ENCODE results near the gene CYB5B. TPM values are rescaled to one million over a fixed set of nuclear protein-coding genes. Genes with fewer than 3 reads are reported as not detected.
A peak's percentile ranks its signal among the peaks of the same experiment; 100 is the strongest.
"Not testable (repeated sequence)": the region's sequence is repeated elsewhere in the genome, so short reads cannot be mapped to it uniquely, and the experiment has no call there.

Gene CYB5B
- total RNA-seq, 1 experiment from 2014 or later: 355 TPM

DNA sequence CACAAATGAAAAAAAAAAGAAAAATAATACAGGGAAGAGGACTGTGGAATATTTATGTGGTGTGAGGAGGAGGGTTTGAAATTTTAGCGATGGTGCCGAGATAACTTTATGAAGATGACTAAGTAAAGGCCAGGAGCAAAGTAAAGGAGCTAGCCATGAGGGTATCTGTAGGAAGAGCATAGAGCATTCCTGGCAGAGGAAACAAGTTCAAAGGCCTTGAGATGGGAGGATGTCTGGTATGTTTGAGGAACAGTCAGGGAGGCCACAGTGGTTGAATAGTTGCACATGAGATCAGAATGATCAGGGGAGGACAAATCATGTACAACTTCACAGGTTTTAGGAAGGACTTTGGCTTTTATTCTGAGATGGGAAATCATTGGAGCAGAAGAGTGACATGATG, 4.2 kb downstream of the CYB5B start:
- no peak overlapping the region for H3K4me3 ChIP-seq (ENCODE audit: low read depth, low read length)
- ChIA-PET CTCF (interaction anchor here (0.6 kb wide), 1 partner anchor 24 kb away, joined by 3 read pairs; no protein-coding TSS in a partner anchor), POLR2A (no interaction called here)
- no peak for DNase-seq
- H3K27me3 Mint-ChIP-seq (ENCODE audit: insufficient read depth, unreplicated experiment): no peaks in the 10 kb centered on the region
- peaks cover 7% of the 10 kb centered on the region for H3K4me1 ChIP-seq
- no TSS peak for BruUV-seq (replicated peaks)
- intact Hi-C loops (cut with micrococcal nuclease; ENCODE audit: unreplicated experiment): no loop called here
- H3K27me3 ChIP-seq (replicated peaks; ENCODE audit: control insufficient read depth, insufficient read depth, low read length): no peaks in the 10 kb centered on the region
- no peak overlapping the region for H3K4me3 Mint-ChIP-seq (ENCODE audit: unreplicated experiment)
- peaks cover 8% of the 10 kb centered on the region for H3K36me3 ChIP-seq (ENCODE audit: control insufficient read depth, insufficient read depth, low read length)
- H3K4me1 Mint-ChIP-seq (ENCODE audit: low read depth, unreplicated experiment): peaks cover 14% of the 10 kb centered on the region
- peak overlapping the region; percentile 0 for H3K27ac Mint-ChIP-seq (ENCODE audit: unreplicated experiment)
- peaks cover 99% of the 10 kb centered on the region for H3K36me3 Mint-ChIP-seq (ENCODE audit: insufficient read depth, unreplicated experiment)
- peaks cover 15% of the 10 kb centered on the region for H3K9me3 Mint-ChIP-seq (ENCODE audit: unreplicated experiment)
- H3K9me3 ChIP-seq: no peaks in the 10 kb centered on the region
- TF ChIP-seq, protein P1, sequence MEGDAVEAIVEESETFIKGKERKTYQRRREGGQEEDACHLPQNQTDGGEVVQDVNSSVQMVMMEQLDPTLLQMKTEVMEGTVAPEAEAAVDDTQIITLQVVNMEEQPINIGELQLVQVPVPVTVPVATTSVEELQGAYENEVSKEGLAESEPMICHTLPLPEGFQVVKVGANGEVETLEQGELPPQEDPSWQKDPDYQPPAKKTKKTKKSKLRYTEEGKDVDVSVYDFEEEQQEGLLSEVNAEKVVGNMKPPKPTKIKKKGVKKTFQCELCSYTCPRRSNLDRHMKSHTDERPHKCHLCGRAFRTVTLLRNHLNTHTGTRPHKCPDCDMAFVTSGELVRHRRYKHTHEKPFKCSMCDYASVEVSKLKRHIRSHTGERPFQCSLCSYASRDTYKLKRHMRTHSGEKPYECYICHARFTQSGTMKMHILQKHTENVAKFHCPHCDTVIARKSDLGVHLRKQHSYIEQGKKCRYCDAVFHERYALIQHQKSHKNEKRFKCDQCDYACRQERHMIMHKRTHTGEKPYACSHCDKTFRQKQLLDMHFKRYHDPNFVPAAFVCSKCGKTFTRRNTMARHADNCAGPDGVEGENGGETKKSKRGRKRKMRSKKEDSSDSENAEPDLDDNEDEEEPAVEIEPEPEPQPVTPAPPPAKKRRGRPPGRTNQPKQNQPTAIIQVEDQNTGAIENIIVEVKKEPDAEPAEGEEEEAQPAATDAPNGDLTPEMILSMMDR (IDR thresholded peaks at IDR 0.05; ENCODE audit: insufficient read depth in 1 of 2, low read depth in 1 of 2, low read length in 1 of 2, severe bottlenecking in 1 of 2, unreplicated experiment in 1 of 2): no peak

DNA sequence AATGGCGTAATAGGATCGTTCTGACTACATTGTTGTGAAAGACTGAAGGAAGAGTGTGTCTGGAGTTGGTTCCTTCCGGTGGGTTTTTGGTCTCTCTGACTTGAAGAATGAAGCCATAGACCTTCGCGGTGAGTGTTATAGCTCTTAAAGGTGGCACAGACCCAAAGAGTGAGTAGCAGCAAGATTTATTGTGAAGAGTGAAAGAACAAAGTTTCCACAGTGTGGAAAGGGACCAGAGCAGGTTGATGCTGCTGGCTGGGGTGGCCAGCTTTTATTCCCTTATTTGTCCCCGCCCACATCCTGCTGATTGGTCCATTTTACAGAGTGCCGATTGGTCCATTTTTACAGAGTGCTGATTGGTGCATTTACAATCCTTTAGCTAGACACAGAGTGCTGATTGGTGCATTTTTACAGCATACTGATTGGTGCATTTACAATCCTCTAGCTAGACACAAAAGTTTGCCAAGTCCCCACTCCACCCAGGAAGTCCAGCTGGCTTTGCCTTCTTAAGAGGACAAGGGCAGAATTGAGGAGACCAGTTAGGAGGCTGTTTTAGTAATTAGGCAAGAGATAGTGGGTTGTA, 4.7 kb downstream of the CYB5B start:
- H3K36me3 ChIP-seq (ENCODE audit: control insufficient read depth, insufficient read depth, low read length); intact Hi-C loops (cut with micrococcal nuclease; ENCODE audit: unreplicated experiment); POLR2A ChIA-PET; H3K9me3 ChIP-seq; H3K4me3 ChIP-seq (ENCODE audit: low read depth, low read length); BruUV-seq (replicated peaks); H3K27me3 Mint-ChIP-seq (ENCODE audit: insufficient read depth, unreplicated experiment); H3K27ac Mint-ChIP-seq (ENCODE audit: unreplicated experiment); H3K4me3 Mint-ChIP-seq (ENCODE audit: unreplicated experiment); H3K4me1 ChIP-seq; H3K27me3 ChIP-seq (replicated peaks; ENCODE audit: control insufficient read depth, insufficient read depth, low read length): not testable (repeated sequence)
- DNase-seq: peak in 1 of 2 experiments; percentile 36
- H3K4me1 Mint-ChIP-seq (ENCODE audit: low read depth, unreplicated experiment): peaks cover 14% of the 10 kb centered on the region
- peaks cover 15% of the 10 kb centered on the region for H3K9me3 Mint-ChIP-seq (ENCODE audit: unreplicated experiment)
- peaks cover 99% of the 10 kb centered on the region for H3K36me3 Mint-ChIP-seq (ENCODE audit: insufficient read depth, unreplicated experiment)
- CTCF ChIA-PET: interaction anchor here (0.6 kb wide), 1 partner anchor 25 kb away, joined by 3 read pairs; no protein-coding TSS in a partner anchor

DNA sequence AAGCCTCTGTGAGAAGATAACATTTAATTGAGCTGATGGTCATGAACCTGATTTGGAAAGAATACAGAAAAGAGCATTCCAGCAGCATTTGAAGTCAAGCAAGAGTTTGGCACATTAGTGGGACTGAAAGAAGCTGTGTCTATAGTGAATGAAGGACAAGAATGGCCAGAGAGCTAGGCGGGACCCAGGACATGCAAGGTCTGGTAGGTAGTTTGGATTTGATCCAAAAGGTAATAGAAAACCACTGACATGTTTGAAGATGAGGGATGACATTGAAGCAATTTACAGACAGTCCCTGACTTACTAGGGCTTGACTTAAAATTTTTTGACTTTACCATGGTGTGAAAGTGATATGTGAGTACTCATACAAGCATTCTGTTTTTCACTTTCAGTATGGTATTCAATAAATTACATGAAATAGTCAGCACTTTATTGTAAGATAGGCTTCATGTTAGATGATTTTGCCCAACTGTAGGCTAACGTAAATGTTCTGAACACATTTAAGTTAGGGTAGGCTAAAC, 7.6 kb downstream of the CYB5B start:
- TF ChIP-seq, protein P1 (IDR thresholded peaks at IDR 0.05; ENCODE audit: insufficient read depth in 1 of 2, low read depth in 1 of 2, low read length in 1 of 2, severe bottlenecking in 1 of 2, unreplicated experiment in 1 of 2): no peak
- BruUV-seq (replicated peaks): no TSS peak
- intact Hi-C loops (cut with micrococcal nuclease; ENCODE audit: unreplicated experiment): no loop called here
- H3K4me3 Mint-ChIP-seq (ENCODE audit: unreplicated experiment): no peak overlapping the region
- peaks cover 22% of the 10 kb centered on the region for H3K4me1 ChIP-seq
- CTCF ChIA-PET: no interaction called here
- no peak overlapping the region for H3K4me3 ChIP-seq (ENCODE audit: low read depth, low read length)
- H3K27ac Mint-ChIP-seq (ENCODE audit: unreplicated experiment): no peak overlapping the region
- peaks cover 80% of the 10 kb centered on the region for H3K36me3 Mint-ChIP-seq (ENCODE audit: insufficient read depth, unreplicated experiment)
- H3K9me3 Mint-ChIP-seq (ENCODE audit: unreplicated experiment): peaks cover 15% of the 10 kb centered on the region
- POLR2A ChIA-PET: no interaction called here
- H3K9me3 ChIP-seq: no peaks in the 10 kb centered on the region
- no peaks in the 10 kb centered on the region for H3K27me3 Mint-ChIP-seq (ENCODE audit: insufficient read depth, unreplicated experiment)
- peaks cover 27% of the 10 kb centered on the region for H3K4me1 Mint-ChIP-seq (ENCODE audit: low read depth, unreplicated experiment)
- no peak for DNase-seq
- H3K27me3 ChIP-seq (replicated peaks; ENCODE audit: control insufficient read depth, insufficient read depth, low read length): no peaks in the 10 kb centered on the region
- H3K36me3 ChIP-seq (ENCODE audit: control insufficient read depth, insufficient read depth, low read length): peaks cover 8% of the 10 kb centered on the region
